Neural cell (in vitro differentiated cells): ENCODE data around the gene GSTO2.

Experiments used
- POLR2AphosphoS5 ChIP-seq: IDR thresholded peaks from 2 replicates; pipeline ENCODE4 v1.6.1; 2012
- TAF1 ChIP-seq: IDR thresholded peaks from 2 replicates; pipeline ENCODE4 v1.6.1; 2012; ENCODE audit warnings: low read depth
- TF ChIP-seq, protein P1 (sequence below): fragments of 450-650 bp; IDR thresholded peaks from 2 replicates; pipeline ENCODE4 v1.5.1; 2014; ENCODE audit warnings: antibody characterized with exemption, mild to moderate bottlenecking, moderate library complexity; ENCODE audit not compliant: poor library complexity, severe bottlenecking

DNA sequence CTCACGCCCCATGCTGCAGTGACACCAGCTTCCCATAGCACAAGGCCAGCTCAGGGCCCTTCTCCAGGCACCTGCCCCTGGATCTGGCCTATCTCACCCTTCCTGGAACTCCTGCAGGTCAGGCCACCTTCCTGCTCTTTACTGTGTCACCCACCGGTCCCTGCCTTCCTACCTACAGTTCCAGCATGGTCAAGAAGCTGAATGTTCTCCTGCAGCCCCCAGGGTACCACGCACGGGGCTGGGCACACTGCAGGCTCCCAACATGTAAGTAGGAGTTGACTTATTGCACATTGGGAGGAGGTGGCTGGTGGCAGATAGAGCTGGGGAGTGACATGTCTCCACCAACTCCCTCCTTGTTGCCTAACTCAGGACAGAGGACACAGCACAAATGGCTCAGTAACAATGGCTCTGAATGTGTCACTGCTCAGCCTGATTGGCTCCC is 54.8 kb downstream of the GSTO2 start:
- TF ChIP-seq, protein P1, sequence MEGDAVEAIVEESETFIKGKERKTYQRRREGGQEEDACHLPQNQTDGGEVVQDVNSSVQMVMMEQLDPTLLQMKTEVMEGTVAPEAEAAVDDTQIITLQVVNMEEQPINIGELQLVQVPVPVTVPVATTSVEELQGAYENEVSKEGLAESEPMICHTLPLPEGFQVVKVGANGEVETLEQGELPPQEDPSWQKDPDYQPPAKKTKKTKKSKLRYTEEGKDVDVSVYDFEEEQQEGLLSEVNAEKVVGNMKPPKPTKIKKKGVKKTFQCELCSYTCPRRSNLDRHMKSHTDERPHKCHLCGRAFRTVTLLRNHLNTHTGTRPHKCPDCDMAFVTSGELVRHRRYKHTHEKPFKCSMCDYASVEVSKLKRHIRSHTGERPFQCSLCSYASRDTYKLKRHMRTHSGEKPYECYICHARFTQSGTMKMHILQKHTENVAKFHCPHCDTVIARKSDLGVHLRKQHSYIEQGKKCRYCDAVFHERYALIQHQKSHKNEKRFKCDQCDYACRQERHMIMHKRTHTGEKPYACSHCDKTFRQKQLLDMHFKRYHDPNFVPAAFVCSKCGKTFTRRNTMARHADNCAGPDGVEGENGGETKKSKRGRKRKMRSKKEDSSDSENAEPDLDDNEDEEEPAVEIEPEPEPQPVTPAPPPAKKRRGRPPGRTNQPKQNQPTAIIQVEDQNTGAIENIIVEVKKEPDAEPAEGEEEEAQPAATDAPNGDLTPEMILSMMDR, result no peak
- no peak for TF ChIP-seq POLR2AphosphoS5
- TF ChIP-seq TAF1, result no peak
